Mucosa of descending colon (tissue), 3 donors: ENCODE measurements around the gene DUSP2. TPM values are rescaled to one million over a fixed set of nuclear protein-coding genes. Genes with fewer than 3 reads are reported as not detected.

ENCODE experiments used
- ATAC-seq: fragments of 200-7000 bp; cut with Tn5 transposase; one replicate; pipeline ENCODE4 v1.9.1; 2020; ENCODE audit warnings: mild to moderate bottlenecking, moderate library complexity
- DNase-seq, 3 donors: peaks; one replicate each; pipeline ENCODE4 v3.0.0-alpha.2; 2020
- H3K36me3 ChIP-seq: fragments of 200-600 bp; one replicate; pipeline ENCODE4 v1.8.0; 2021; ENCODE audit warnings: low read depth, mild to moderate bottlenecking
- H3K4me1 ChIP-seq: fragments of 200-600 bp; one replicate; pipeline ENCODE4 v1.8.0; 2021; ENCODE audit warnings: low read depth, mild to moderate bottlenecking
- H3K4me3 ChIP-seq: fragments of 200-600 bp; one replicate; pipeline ENCODE4 v1.8.0; 2021; ENCODE audit warnings: mild to moderate bottlenecking
- H3K9me3 ChIP-seq: fragments of 200-600 bp; one replicate; pipeline ENCODE4 v1.8.0; 2021; ENCODE audit warnings: mild to moderate bottlenecking
- intact Hi-C, 2 donors: fragments of 100-400 bp; cut with DNase I in 1 of 2; cut with micrococcal nuclease in 1 of 2; formaldehyde crosslinking; loops; one replicate each; pipeline versions ENCODE4 v1.11.0 to v1.11.1; 2022; cut with DNase I, micrococcal nuclease
- total RNA-seq, 3 donors: library from RNA; stranded (reverse); fragmentation: NEBNext Ultra II Directional in 2 of 3; extraction: Animal tissue kit (Norgen Biotek cat#: 25700) in 2 of 3; gene quantifications; one replicate each; pipeline versions ENCODE4 v1.2.1 to v1.2.4, GENCODE V29; 2021 to 2023
- TF ChIP-seq, protein P1 (sequence below): fragments of 200-600 bp; IDR thresholded peaks from one replicate; pipeline ENCODE4 v1.8.0; 2022; ENCODE audit warnings: antibody characterized with exemption, mild to moderate bottlenecking
- donor health status: DM: no; HTN: no; CAD: no; lungs with moderate emphysema.
- donor health status: DM: no; HTN: no; CAD: no.
- donor health status: DM: no; HTN: yes; CAD: no.

DUSP2 gene
- total RNA-seq, 3 donors from 2014 or later: 1.5 to 2.3 (median 1.6) TPM

DNA sequence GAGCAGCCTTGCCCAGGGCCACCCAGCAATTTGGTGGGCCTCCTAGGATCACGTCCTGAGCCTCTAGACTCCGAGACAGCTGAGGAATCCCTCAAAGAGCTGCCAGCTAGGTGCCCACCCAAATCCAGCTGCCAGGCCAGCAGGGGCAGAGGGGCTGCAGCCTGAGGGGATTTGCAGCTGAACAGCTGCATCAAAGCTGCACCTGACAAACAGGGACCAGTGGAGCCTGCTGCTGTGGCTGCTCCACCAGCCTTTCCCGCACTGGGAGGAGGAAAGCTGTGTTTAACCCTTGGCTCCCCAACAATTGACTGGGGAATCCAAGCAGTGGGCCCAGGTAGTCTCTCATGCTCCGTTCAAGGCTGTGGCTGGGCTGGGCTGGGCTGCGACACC, 37.1 kb downstream of the DUSP2 start:
- DNase-seq: peak in 1 of 3 donors; percentile 4
- no peak for ATAC-seq
- intact Hi-C loops: no loop called here

DNA sequence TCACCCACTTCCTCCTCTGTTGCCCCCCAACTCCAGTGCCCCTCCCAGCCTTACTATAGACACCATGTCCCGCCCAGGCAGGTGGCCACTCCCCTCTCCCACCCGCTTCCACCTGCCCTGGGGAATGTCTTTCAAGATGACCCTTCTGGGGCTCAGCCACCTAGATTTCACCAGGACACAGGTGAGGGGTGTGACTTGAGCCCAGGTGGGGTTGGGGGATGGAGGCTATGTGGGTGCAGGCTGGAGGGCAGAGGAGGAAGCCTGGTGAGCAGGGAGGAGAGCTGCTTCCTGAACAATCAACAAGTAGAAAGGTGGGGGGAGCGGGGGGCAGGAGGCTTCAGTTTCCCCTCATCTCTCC, 37.6 kb downstream of the DUSP2 start:
- Histone ChIP-seq H3K4me1 (no peaks in the 10 kb centered on the region), H3K4me3 (no peak overlapping the region), H3K9me3 (peaks cover 7% of the 10 kb centered on the region), H3K36me3 (no peaks in the 10 kb centered on the region)
- TF ChIP-seq, protein P1, sequence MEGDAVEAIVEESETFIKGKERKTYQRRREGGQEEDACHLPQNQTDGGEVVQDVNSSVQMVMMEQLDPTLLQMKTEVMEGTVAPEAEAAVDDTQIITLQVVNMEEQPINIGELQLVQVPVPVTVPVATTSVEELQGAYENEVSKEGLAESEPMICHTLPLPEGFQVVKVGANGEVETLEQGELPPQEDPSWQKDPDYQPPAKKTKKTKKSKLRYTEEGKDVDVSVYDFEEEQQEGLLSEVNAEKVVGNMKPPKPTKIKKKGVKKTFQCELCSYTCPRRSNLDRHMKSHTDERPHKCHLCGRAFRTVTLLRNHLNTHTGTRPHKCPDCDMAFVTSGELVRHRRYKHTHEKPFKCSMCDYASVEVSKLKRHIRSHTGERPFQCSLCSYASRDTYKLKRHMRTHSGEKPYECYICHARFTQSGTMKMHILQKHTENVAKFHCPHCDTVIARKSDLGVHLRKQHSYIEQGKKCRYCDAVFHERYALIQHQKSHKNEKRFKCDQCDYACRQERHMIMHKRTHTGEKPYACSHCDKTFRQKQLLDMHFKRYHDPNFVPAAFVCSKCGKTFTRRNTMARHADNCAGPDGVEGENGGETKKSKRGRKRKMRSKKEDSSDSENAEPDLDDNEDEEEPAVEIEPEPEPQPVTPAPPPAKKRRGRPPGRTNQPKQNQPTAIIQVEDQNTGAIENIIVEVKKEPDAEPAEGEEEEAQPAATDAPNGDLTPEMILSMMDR: no peak
- ATAC-seq: no peak
- peak in 1 of 3 donors; percentile 10 for DNase-seq
- intact Hi-C loops: no loop called here

More for the DNA sequence above, 37.1 kb downstream of the DUSP2 start:
- Histone ChIP-seq H3K4me1 (no peaks in the 10 kb centered on the region), H3K4me3 (no peak overlapping the region), H3K9me3 (peaks cover 7% of the 10 kb centered on the region), H3K36me3 (no peaks in the 10 kb centered on the region)
- TF ChIP-seq, protein P1: no peak

DNA sequence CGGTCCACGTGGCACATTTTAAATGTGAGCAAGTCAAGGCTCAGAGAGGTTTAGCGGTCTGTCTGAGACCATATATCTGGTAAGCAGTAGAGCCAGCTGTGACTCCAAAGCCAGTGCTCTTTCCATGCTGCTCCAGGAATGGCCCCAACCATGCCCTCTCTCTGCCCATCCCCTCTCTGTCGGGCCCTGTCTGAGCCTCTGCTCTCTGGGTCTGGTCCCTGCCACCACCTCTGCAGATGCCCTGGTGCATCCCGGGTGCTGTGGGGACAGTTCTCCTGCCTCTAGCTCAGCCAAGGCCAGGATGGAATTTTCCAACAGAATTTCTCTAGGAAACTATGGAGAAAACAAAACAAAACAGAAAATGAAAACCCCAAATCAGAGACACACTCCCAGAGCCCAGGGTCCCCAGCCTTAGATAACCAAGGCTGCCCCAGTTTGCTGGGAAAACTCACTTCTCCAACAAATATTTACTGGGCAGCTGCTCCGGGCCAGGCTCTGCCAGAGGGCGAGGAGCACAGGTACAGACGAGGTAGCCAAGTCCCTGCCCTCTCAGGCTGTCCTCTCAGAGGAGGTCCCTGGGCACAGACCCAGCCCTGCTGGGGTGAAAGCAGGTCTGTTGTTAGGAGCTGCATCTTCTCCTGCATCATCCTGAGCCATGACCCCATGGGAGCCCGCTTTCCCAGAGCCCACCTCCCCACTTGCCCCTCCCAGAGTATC, 38.1 kb downstream of the DUSP2 start:
- no peak overlapping the region for H3K4me3 ChIP-seq
- no peaks in the 10 kb centered on the region for H3K36me3 ChIP-seq
- ATAC-seq (no peak), DNase-seq (no peak)
- peaks cover 7% of the 10 kb centered on the region for H3K9me3 ChIP-seq
- TF ChIP-seq, protein P1: no peak
- no peaks in the 10 kb centered on the region for H3K4me1 ChIP-seq
- intact Hi-C loops: no loop called here

DNA sequence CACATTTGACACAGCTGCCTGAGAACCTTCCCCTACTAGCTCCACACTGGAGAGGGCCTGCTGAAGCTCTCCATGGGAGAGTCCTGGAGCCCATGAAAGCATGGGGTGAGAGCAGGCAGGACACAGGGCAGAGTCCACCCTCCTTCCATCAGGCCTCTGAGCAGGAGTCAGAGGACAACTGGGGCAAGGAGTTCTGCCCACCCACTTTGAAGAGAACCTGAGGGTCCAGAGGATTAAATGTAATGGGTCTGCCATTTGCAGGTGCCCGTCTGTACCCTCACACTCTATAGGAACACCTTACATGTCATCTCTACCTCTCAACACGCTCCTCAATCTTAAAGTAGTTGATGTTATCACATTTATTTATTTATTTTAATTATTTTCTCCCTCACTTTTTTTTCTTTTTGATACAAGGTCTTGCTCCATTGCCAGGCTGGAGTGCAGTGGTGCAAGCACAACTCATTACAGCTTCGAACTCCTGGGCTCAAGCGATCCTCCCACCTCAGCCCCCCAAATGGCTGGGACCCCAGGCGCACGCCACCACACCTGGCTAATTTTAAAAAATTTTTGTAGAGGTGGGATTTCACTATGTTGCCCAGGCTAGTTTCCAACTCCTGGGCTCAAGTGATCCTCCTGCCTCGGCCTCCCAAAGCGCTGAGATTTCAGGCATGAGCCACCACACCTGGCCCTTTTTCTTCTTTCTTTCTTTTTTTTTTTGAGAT, 39.1 kb downstream of the DUSP2 start:
- H3K9me3 ChIP-seq: peaks cover 7% of the 10 kb centered on the region
- H3K4me3 ChIP-seq: no peak overlapping the region
- intact Hi-C loops: no loop called here
- no peaks in the 10 kb centered on the region for H3K4me1 ChIP-seq
- DNase-seq (peak in 1 of 3 donors; percentile 3), ATAC-seq (no peak)
- TF ChIP-seq, protein P1: no peak
- H3K36me3 ChIP-seq: no peaks in the 10 kb centered on the region

DNA sequence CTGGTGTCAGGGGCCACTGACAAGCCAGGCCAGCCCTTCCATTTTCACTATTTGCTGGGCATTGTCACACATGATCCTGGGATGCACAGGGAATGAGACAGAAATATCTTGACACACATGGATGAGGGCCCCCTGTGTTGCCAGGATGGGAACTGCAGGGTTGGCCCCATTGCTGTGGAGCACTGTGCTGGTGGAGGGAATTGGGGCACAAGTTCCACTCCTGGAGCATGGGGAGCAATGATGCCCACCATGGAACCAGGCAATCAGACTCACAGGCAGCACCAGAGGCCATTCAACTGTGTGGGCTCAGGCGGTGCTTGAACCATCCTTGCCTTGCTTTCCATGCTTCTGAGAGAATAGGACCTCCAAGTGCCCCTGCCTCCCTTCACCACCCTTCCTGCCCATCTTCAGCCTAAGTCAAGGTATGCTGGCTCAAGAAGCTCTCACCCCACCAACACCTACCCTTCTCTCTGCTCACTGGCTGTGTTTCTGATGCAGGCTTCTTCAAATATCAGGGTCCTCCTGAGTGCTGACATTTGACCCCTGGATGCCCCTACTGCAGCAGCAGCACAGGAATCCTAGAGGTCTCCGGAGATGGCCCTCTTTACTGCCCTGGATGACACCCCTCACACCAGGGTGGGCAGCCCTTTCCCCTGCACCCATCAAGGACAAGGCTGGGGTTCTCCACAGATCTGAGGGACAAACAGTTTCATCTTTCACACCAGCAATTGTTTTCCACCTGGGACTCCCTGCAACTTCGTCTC, 39.9 kb downstream of the DUSP2 start:
- H3K9me3 ChIP-seq: peaks cover 7% of the 10 kb centered on the region
- DNase-seq (peak in 1 of 3 donors; percentile 3), ATAC-seq (no peak)
- H3K4me3 ChIP-seq: no peak overlapping the region
- TF ChIP-seq, protein P1: no peak
- H3K36me3 ChIP-seq: no peaks in the 10 kb centered on the region
- H3K4me1 ChIP-seq: no peaks in the 10 kb centered on the region
- intact Hi-C loops: no loop called here
